ENCODE results near the gene MSLN.

MSLN gene

GRCh38 chr16:788399-789126 lies 28.0 kb downstream of the MSLN start, which contains the start of gene CHTF18:
CHTF18 (plus strand) TSS chr16:788620; CDS start chr16:788685, 65 bp downstream.
- in situ Hi-C loops (cut with HindIII; ENCODE audit: low sequenced_read_pairs) = no loop called here

- in situ Hi-C loops (cut with HindIII; ENCODE audit: low sequenced_read_pairs) = no loop called here
These were observed 28.8 kb downstream of the MSLN start for GRCh38 chr16:789191-789850.

GRCh38 chr16:790086-790485 lies 29.6 kb downstream of the MSLN start:
- in situ Hi-C loops (cut with HindIII; ENCODE audit: low sequenced_read_pairs) = no loop called here

- in situ Hi-C loops (cut with HindIII; ENCODE audit: low sequenced_read_pairs) = no loop called here
These were observed 30.6 kb downstream of the MSLN start for GRCh38 chr16:791131-791530.

- in situ Hi-C loops (cut with HindIII; ENCODE audit: low sequenced_read_pairs) = no loop called here
These were observed 31.9 kb downstream of the MSLN start for GRCh38 chr16:792221-792995.

GRCh38 chr16:793414-793813 lies 32.9 kb downstream of the MSLN start:
- in situ Hi-C loops (cut with HindIII; ENCODE audit: low sequenced_read_pairs) = no loop called here

- in situ Hi-C loops (cut with HindIII; ENCODE audit: low sequenced_read_pairs) = no loop called here
These were observed 33.7 kb downstream of the MSLN start for GRCh38 chr16:794091-794822.

GRCh38 chr16:794853-795466 lies 34.4 kb downstream of the MSLN start:
- in situ Hi-C loops (cut with HindIII; ENCODE audit: low sequenced_read_pairs) = no loop called here

GRCh38 chr16:795580-796229 lies 35.2 kb downstream of the MSLN start:
- in situ Hi-C loops (cut with HindIII; ENCODE audit: low sequenced_read_pairs) = no loop called here

GRCh38 chr16:796296-797119 lies 36.0 kb downstream of the MSLN start:
- in situ Hi-C loops (cut with HindIII; ENCODE audit: low sequenced_read_pairs) = no loop called here

- in situ Hi-C loops (cut with HindIII; ENCODE audit: low sequenced_read_pairs) = no loop called here
These were observed 36.5 kb downstream of the MSLN start for GRCh38 chr16:797120-797420.

- in situ Hi-C loops (cut with HindIII; ENCODE audit: low sequenced_read_pairs) = no loop called here
These were observed 37.2 kb downstream of the MSLN start for GRCh38 chr16:797686-798085.

- in situ Hi-C loops (cut with HindIII; ENCODE audit: low sequenced_read_pairs) = no loop called here
These were observed 38.1 kb downstream of the MSLN start for GRCh38 chr16:798666-799065.

- in situ Hi-C loops (cut with HindIII; ENCODE audit: low sequenced_read_pairs) = no loop called here
These were observed 38.8 kb downstream of the MSLN start for GRCh38 chr16:799111-799947.

GRCh38 chr16:799948-800833 lies 39.7 kb downstream of the MSLN start, which contains the start of gene GNG13:
GNG13 (minus strand) TSS chr16:800734; CDS start chr16:799077, 1,657 bp downstream.
- in situ Hi-C loops (cut with HindIII; ENCODE audit: low sequenced_read_pairs) = no loop called here

- in situ Hi-C loops (cut with HindIII; ENCODE audit: low sequenced_read_pairs) = no loop called here
These were observed 40.4 kb downstream of the MSLN start for GRCh38 chr16:800834-801511.

Measured in DLD1 (cell line).